NB4 (cell line): ENCODE results near the gene PCDHA2.
A peak's percentile ranks its signal among the peaks of the same experiment; 100 is the strongest.
"Not testable (repeated sequence)": the region's sequence is repeated elsewhere in the genome, so short reads cannot be mapped to it uniquely, and the experiment has no call there.

Experiments
- DNase-seq: peaks from one replicate; pipeline ENCODE4 v3.0.0; 2010; ENCODE audit warnings: low read depth
- H3K4me3 ChIP-seq: one replicate; pipeline ENCODE4 v1.5.1; 2011; ENCODE audit warnings: mild to moderate bottlenecking, low read depth, low read length, moderate library complexity
- MYC ChIP-seq: IDR thresholded peaks from 2 replicates; pipeline ENCODE4 v1.6.1; 2011; ENCODE audit warnings: low read depth, low read length
- POLR2A ChIP-seq: IDR thresholded peaks from 2 replicates; pipeline ENCODE4 v1.6.1; 2011; ENCODE audit warnings: mild to moderate bottlenecking; ENCODE audit not compliant: insufficient read length; ENCODE audit errors: extremely low read depth
- TF ChIP-seq, protein P1 (sequence below): IDR thresholded peaks from 2 replicates; pipeline ENCODE4 v1.6.1; 2011; ENCODE audit warnings: low read depth, low read length
- TF ChIP-seq, protein P2 (sequence below): IDR thresholded peaks from one replicate; pipeline ENCODE4 v1.5.1; 2012; ENCODE audit warnings: low read depth, low read length

PCDHA2 gene

DNA sequence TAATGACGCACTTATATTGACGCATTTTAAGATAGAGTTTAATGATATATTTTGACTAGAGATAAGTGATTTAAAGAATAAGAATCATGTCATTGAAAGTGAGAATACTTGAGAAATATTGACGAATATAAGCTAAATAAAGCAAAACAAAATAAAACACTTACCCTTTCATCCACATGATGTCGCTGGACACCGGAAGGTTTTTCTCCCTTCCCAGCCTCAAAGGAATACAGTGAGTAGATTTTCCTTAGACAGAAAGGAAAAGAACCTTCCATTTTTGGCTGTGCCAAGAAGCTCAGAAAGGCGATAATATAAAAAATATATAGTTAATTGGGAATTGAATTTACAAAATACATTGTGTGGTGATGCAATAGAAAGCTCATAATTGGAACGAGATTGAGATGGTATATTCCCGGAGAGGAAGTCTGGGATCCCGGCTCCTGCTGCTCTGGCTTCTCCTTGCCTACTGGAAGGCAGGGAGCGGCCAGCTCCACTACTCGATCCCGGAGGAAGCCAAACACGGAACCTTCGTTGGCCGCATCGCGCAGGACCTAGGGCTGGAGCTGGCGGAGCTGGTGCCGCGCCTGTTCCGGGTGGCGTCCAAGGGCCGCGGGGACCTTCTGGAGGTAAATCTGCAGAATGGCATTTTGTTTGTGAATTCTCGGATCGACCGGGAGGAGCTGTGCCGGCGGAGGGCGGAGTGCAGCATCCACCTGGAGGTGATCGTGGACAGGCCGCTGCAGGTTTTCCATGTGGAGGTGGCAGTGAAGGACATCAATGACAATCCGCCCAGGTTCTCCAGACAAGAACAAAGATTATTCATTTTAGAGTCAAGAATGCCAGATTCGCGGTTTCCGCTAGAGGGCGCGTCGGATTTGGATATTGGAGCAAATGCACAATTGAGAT, 27.0 kb downstream of the PCDHA2 start, which contains the start of gene PCDHA5:
PCDHA5 (plus strand) TSS at position 239 of the 906 bp plus-strand sequence.
- DNase-seq, result peak; percentile 28
- H3K4me3 ChIP-seq, result no peak within 1 kb of the TSS
- TF ChIP-seq, protein P1, sequence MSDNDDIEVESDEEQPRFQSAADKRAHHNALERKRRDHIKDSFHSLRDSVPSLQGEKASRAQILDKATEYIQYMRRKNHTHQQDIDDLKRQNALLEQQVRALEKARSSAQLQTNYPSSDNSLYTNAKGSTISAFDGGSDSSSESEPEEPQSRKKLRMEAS, result no peak
- TF ChIP-seq, protein P2, sequence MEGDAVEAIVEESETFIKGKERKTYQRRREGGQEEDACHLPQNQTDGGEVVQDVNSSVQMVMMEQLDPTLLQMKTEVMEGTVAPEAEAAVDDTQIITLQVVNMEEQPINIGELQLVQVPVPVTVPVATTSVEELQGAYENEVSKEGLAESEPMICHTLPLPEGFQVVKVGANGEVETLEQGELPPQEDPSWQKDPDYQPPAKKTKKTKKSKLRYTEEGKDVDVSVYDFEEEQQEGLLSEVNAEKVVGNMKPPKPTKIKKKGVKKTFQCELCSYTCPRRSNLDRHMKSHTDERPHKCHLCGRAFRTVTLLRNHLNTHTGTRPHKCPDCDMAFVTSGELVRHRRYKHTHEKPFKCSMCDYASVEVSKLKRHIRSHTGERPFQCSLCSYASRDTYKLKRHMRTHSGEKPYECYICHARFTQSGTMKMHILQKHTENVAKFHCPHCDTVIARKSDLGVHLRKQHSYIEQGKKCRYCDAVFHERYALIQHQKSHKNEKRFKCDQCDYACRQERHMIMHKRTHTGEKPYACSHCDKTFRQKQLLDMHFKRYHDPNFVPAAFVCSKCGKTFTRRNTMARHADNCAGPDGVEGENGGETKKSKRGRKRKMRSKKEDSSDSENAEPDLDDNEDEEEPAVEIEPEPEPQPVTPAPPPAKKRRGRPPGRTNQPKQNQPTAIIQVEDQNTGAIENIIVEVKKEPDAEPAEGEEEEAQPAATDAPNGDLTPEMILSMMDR, result peak; percentile 23

DNA sequence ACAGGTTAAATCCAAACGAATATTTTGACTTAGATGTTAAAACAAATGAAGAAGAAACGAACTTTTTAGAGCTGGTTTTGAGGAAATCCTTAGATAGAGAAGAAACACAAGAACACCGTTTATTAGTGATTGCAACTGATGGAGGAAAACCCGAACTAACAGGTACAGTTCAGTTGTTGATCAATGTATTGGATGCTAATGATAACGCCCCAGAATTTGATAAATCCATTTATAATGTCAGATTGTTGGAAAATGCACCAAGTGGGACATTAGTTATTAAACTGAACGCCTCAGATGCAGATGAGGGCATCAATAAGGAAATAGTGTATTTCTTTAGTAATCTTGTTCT, 27.6 kb downstream of the PCDHA2 start:
- TF ChIP-seq, protein P2, result no peak
- TF ChIP-seq POLR2A, result no peak
- TF ChIP-seq MYC, result no peak
- TF ChIP-seq, protein P1, result no peak
- H3K4me3 ChIP-seq, result no peak overlapping the region
- DNase-seq, result no peak

DNA sequence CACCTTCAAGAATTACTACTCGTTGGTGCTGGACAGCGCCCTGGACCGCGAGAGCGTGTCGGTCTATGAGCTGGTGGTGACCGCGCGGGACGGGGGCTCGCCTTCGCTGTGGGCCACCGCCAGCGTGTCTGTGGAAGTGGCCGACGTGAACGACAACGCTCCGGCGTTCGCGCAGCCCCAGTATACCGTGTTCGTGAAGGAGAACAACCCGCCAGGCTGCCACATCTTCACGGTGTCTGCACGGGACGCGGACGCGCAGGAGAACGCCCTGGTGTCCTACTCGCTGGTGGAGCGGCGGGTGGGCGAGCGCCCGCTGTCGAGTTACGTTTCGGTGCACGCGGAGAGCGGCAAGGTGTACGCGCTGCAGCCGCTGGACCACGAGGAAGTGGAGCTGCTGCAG, 28.3 kb downstream of the PCDHA2 start:
- not testable (repeated sequence) for DNase-seq, H3K4me3 ChIP-seq

DNA sequence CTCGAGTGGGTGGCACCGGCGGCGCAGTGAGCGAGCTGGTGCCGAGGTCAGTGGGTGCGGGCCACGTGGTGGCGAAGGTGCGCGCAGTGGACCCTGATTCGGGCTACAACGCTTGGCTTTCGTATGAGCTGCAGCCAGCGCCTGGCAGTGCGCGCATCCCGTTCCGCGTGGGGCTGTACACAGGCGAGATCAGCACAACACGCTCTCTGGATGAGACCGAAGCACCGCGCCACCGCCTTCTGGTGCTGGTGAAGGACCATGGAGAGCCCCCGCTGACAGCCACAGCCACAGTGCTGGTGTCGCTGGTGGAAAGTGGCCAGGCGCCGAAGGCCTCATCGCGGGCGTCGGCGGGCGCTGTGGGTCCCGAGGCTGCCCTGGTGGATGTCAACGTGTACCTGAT, 28.8 kb downstream of the PCDHA2 start:
- no peak for DNase-seq
- no peak overlapping the region for H3K4me3 ChIP-seq
- TF ChIP-seq, protein P1, result no peak
- TF ChIP-seq, protein P2, result no peak
- TF ChIP-seq POLR2A, result no peak
- no peak for TF ChIP-seq MYC

DNA sequence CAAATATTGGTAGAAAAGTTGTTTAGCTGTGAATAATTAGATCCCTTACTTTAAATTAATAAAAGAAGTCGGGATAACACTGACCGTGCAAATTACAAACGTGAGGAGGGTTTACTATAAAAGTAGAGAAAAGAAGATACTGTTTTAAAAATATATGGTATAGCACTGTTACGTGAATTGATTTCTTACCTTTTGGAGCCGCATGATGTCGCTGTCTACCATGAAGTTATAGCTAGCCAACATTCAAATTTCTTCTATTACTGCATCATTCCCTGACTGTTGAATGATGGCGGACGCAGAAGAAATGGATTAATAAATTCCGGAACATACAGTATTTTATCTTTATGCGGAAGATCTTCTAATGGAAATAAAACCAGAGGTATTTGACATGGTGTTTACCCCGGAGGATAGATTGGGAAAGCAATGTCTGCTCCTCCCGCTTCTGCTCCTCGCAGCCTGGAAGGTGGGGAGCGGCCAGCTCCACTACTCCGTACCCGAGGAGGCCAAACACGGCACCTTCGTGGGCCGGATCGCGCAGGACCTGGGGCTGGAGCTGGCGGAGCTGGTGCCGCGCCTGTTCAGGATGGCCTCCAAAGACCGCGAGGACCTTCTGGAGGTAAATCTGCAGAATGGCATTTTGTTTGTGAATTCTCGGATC, 33.2 kb downstream of the PCDHA2 start, which contains the start of gene PCDHA6:
PCDHA6 (plus strand) TSS at position 257 of the 658 bp plus-strand sequence; CDS start at position 389, 132 bp downstream.
- no peak for DNase-seq
- TF ChIP-seq, protein P1, result no peak
- TF ChIP-seq MYC (no peak), POLR2A (no peak)
- TF ChIP-seq, protein P2, result no peak
- no peak within 1 kb of the TSS for H3K4me3 ChIP-seq

DNA sequence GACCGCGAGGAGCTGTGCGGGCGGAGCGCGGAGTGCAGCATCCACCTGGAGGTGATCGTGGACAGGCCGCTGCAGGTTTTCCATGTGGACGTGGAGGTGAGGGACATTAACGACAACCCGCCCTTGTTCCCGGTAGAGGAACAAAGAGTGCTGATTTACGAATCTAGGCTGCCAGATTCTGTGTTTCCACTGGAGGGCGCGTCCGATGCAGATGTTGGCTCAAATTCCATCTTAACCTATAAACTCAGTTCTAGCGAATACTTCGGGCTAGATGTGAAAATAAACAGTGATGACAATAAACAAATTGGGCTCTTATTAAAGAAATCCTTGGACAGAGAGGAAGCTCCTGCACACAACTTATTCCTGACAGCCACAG, 33.7 kb downstream of the PCDHA2 start:
- TF ChIP-seq, protein P2, result no peak
- DNase-seq, result no peak
- no peak overlapping the region for H3K4me3 ChIP-seq

DNA sequence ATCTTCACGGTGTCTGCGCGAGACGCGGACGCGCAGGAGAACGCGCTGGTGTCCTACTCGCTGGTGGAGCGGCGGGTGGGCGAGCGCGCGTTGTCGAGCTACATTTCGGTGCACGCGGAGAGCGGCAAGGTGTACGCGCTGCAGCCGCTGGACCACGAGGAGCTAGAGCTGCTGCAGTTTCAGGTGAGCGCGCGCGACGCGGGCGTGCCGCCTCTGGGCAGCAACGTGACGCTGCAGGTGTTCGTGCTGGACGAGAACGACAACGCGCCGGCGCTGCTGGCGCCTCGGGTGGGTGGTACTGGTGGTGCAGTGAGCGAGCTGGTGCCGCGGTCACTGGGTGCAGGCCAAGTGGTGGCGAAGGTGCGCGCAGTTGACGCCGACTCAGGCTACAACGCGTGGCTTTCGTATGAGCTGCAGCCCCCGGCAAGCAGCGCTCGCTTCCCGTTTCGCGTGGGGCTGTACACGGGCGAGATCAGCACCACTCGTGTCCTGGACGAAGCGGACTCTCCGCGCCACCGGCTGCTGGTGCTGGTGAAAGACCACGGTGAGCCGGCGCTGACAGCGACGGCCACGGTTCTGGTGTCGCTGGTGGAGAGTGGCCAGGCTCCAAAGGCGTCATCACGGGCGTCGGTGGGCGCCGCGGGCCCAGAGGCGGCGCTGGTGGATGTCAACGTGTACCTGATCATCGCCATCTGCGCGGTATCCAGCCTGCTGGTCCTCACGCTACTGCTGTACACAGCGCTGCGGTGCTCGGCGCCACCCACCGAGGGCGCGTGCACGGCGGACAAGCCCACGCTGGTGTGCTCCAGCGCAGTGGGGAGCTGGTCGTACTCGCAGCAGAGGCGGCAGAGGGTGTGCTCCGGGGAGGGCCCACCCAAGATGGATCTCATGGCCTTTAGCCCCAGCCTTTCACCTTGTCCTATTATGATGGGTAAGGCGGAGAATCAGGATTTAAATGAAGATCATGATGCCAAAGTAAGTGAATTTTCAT, 35.2 kb downstream of the PCDHA2 start:
- H3K4me3 ChIP-seq, DNase-seq: not testable (repeated sequence)
